SKM-1 treated with dmso at 0.1 percent for 144 hours (cell line): ENCODE measurements around the gene ZFPM1.

Experiments used
- DNase-seq: peaks from one replicate; lab custom pipeline; 2025; ENCODE audit not compliant: unreplicated experiment; lab: John Stamatoyannopoulos, UW

The ZFPM1 gene

GRCh38 chr16:88417684-88418476, 35.2 kb upstream of the ZFPM1 start:
- DNase-seq, result no peak

- no peak for DNase-seq
Measured at GRCh38 chr16:88418869-88419268, 34.2 kb upstream of the ZFPM1 start.

- DNase-seq, result no peak
Measured at GRCh38 chr16:88419790-88420189, 33.3 kb upstream of the ZFPM1 start.

DNA sequence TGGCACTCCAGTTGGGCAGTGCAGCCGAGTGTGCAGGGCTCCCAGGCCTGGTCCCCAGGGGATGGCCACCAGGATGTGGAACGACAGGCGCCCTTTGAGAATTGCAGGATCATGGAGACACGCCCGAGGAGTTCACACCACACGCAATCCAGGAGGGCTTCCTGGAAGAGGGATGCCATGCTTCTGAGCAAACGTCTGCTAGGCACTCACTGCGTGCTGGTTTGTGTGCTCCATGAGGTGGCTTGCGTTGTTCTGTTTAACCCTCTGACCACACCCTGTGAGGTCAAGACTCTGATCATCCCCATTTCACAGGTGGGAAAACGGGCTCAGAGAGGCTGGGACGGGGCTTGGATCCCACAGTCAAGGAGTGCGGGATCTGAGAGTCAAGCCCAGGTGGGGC, 32.6 kb upstream of the ZFPM1 start:
- no peak for DNase-seq

DNA sequence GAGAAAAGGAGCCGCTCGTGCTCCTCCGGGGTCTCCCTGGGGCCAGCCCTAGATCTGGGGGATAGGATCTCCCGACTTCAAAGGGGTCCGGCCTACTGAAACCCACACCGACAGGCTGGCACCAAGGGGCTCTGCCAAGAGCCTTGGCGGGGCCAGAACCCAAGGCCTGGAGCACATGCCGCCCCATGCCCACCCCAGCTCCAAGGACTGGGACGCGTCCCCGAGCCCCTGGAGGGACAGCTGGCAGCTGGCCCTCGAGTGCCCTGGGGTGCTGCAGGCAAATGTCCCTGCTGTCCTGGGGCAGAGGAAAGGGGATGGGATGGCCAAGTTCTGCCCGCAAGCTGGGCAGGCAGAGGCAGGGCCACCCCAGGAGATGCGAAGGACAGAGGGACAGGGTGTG, 31.8 kb upstream of the ZFPM1 start:
- no peak for DNase-seq

- no peak for DNase-seq
Measured at GRCh38 chr16:88421871-88422433, 31.1 kb upstream of the ZFPM1 start.

- DNase-seq, result no peak
Measured at GRCh38 chr16:88422733-88423447, 30.2 kb upstream of the ZFPM1 start.

DNA sequence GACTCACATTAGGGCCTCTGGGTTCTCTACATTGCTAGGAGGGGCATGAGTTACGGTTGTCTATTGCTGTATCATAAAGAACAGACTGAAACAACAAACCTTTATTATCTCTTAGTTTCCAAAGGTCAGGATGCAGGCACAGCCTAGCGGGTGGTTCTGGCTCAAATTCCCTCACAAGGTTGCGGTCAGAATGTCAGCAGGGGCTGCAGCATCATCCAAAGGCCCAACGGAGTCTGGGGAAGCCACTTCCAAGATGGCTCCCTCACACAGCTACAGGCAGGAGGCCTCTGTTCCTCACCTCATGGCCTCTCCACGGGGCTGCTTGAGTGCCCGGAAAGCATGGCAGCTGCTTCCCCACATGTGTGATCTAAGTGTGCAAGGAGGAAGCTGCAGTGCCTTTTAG, 29.6 kb upstream of the ZFPM1 start:
- DNase-seq, result no peak

- DNase-seq, result no peak
Measured at GRCh38 chr16:88424587-88425235, 28.4 kb upstream of the ZFPM1 start.

DNA sequence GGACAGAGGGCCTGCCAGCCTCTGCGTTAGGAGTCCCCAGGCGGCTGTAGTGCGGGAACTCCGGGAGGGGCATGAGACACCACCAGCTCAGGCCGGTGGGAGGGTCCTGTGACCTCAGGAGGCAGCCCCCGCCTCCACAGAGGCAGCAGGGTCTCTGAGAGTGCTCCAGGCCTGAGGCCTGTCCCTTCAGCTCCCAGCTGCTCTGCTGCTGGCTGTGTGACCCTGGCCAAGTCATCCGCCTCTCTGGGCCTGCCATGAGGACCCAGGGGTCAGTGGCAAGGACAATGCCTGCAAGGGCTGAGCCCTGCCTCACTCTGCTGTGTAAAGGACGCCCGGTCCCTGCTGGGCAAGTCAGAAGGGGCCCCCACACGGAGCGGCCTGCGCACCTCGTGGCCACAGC, 27.1 kb upstream of the ZFPM1 start:
- DNase-seq, result no peak

DNA sequence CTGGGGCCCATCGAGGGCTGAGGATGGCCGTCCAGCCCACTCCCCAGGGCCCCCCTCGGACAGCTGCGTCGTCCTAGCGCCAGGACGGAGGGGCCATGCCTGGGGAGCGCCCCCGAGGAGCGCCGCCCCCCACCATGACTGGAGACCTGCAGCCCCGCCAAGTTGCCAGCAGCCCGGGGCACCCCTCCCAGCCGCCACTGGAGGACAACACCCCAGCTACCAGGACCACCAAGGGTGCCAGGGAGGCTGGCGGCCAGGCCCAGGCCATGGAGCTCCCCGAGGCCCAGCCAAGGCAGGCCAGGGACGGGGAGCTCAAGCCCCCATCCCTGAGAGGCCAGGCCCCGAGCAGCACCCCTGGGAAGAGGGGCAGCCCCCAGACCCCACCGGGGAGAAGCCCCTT, 25.7 kb upstream of the ZFPM1 start:
- DNase-seq, result no peak

DNA sequence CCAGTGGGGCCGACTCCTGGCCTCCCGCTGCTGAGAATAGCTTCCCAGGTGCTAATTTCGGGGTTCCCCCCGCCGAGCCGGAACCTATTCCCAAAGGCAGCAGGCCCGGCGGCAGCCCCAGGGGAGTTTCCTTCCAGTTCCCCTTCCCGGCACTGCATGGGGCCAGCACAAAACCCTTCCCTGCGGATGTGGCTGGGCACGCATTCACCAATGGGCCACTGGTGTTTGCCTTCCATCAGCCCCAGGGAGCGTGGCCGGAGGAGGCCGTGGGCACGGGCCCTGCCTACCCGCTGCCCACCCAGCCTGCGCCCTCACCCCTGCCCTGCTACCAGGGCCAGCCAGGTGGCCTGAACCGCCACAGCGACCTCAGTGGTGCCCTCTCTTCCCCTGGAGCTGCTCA, 24.9 kb upstream of the ZFPM1 start:
- no peak for DNase-seq

- no peak for DNase-seq
Measured at GRCh38 chr16:88428616-88429386, 24.3 kb upstream of the ZFPM1 start.

DNA sequence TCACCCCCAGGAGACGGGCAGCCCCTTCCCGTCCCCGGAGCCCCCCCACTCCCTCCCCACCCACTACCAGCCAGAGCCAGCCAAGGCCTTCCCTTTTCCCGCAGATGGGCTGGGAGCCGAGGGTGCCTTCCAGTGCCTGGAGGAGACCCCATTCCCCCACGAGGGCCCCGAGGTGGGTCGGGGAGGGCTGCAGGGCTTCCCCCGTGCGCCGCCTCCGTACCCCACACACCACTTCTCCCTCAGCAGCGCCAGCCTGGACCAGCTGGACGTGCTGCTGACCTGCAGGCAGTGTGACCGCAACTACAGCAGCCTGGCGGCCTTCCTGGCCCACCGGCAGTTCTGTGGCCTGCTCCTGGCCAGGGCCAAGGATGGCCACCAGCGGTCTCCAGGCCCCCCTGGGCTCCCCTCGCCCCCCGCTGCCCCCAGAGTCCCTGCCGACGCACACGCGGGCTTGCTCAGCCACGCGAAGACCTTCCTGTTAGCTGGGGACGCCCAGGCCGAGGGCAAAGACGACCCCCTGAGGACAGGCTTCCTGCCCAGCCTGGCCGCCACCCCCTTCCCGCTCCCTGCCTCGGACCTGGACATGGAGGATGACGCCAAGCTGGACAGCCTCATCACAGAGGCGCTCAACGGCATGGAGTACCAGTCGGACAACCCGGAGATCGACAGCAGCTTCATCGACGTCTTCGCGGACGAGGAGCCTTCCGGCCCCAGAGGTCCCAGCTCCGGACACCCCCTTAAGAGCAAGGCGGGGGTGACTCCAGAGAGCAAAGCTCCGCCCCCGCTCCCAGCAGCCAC, 23.5 kb upstream of the ZFPM1 start:
- DNase-seq, result no peak

- DNase-seq, result no peak
Measured at GRCh38 chr16:88430185-88430523, 22.9 kb upstream of the ZFPM1 start.

GRCh38 chr16:88430524-88431446, 22.3 kb upstream of the ZFPM1 start:
- peak; percentile 58 for DNase-seq

DNA sequence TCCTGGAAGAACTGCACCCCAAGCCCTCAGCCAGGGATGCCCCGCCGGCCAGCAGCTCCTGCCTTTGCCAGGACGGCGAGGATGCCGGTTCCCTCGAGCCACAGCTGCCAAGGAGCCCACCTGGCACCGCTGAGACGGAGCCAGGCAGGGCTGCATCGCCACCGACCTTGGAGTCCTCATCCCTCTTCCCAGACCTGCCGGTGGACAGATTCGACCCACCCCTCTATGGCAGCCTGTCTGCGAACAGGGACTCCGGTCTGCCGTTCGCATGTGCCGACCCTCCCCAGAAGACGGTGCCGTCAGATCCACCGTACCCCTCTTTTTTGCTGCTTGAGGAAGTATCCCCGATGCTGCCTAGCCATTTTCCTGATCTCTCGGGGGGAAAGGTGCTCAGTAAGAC, 21.4 kb upstream of the ZFPM1 start:
- DNase-seq, result no peak

DNA sequence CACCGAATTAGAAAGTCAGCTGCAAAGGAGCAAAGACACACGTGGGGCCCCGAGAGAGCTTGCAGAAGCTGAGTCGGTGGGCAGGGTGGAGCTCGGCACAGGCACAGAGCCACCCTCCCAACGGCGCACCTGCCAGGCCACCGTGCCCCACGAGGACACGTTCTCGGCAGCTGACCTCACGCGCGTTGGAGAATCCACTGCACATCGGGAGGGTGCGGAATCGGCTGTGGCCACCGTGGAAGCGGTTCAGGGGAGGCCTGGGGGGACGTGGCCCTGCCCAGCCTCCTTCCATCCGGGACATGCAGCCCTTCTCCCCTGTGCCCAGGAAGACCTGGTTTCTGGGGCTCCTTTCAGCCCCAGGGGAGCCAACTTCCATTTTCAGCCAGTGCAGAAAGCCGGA, 20.9 kb upstream of the ZFPM1 start:
- DNase-seq, result no peak

GRCh38 chr16:88432753-88433152, 20.3 kb upstream of the ZFPM1 start:
- no peak for DNase-seq
